NT2/D1 (cell line): Measurements from ENCODE around the gene DCLRE1C.

Experiments
- SUZ12 ChIP-seq: IDR thresholded peaks from 2 replicates; pipeline ENCODE4 v1.6.1; 2011; ENCODE audit not compliant: insufficient read length, insufficient read depth; ENCODE audit errors: extremely low read depth
- YY1 ChIP-seq: IDR thresholded peaks from 2 replicates; pipeline ENCODE4 v1.6.1; 2011; ENCODE audit not compliant: insufficient read length, insufficient read depth
- ZNF274 ChIP-seq: IDR thresholded peaks from 2 replicates; pipeline ENCODE4 v1.6.1; 2011; ENCODE audit warnings: mild to moderate bottlenecking, low read depth, low read length

DNA sequence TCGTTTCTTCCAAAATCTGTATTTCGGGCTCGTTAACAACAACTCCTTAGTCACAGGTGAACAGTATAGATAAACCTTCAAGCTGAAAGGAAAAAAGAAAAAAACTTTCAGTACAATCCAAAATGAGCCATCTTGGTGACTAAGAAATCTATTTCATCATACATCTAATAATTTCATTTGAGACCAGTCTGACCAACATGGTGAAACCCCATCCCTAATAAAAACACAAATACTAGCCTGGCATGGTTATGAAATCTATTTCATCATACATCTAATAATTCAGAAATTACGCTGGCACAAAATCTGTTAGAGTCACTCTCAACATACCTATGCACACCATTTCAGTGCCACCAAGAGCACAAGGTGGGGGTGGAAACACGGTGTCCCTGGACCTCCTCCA is 8.8 kb downstream of the DCLRE1C start:
- no peak for TF ChIP-seq SUZ12
- TF ChIP-seq YY1 = no peak
- no peak for TF ChIP-seq ZNF274
